ENCODE data around the gene EVL. TPM values are rescaled to one million over a fixed set of nuclear protein-coding genes. Genes with fewer than 3 reads are reported as not detected.

The EVL gene
- total RNA-seq, 5 donors from 2014 or later (not counting 1 experiment from before 2014, with no cell fraction given): 1,049 to 1,157 (median 1,125) TPM

- Mint-ChIP-seq H3K27ac (peak overlapping the region; percentile 94 to 96), H3K27me3 (no peaks in the 10 kb centered on the region), H3K4me1 (peaks cover 97 to 100% (median 98%) of the 10 kb centered on the region in 3 donors), H3K4me3 (peak overlapping the region; percentile 64 to 81 (median 69)), H3K9me3 (no peaks in the 10 kb centered on the region), H3K36me3 (peaks cover 58% of the 10 kb centered on the region)
- DNase-seq: no peak
- whole genome bisulfite sequencing (ENCODE audit: insufficient coverage): 25% methylated on average over 1 of the region's 4 CpGs
- Histone ChIP-seq H3K27me3 (replicated peaks in 1 of 2; ENCODE audit: control insufficient read depth in 2 of 2, extremely low read depth in 1 of 2, insufficient read depth in 2 of 2, low read length in 1 of 2) (no peaks in the 10 kb centered on the region), H3K36me3 (ENCODE audit: control insufficient read depth in 2 of 2, extremely low read depth in 1 of 2, insufficient read depth in 1 of 2, low read length in 1 of 2) (peaks cover 13 to 96% of the 10 kb centered on the region in 2 donors), H3K4me1 (ENCODE audit: control insufficient read depth in 1 of 2, extremely low read depth in 1 of 2, insufficient read depth in 2 of 2, low read length in 2 of 2) (peaks cover 78 to 99% of the 10 kb centered on the region in 2 experiments), H3K27ac (ENCODE audit: low read length) (peak overlapping the region; percentile 81), H3K9me3 (no peaks in the 10 kb centered on the region), H3K4me3 (ENCODE audit: control insufficient read depth in 1 of 2, extremely low read depth in 1 of 2, low read length in 1 of 2) (no peak overlapping the region)
- no peak for ATAC-seq (replicated peaks in 1 of 4)
- ChIA-PET POLR2A (interaction anchor here (0.6 to 2.1 kb wide), 7 partner anchors 20 to 57 kb away, joined by 3 to 10 read pairs (median 5); partner anchors contain the start of gene EVL (in 1 of the 2)), CTCF (interaction anchor here (0.6 to 11.2 kb wide), 8 partner anchors 23 to 89 kb away, joined by 3 to 174 read pairs (median 6); no protein-coding TSS in a partner anchor)
Measured at GRCh38 chr14:100104006-100104352, 38.8 kb downstream of the EVL start.

GRCh38 chr14:100104523-100105300 lies 39.5 kb downstream of the EVL start:
- ChIA-PET POLR2A (interaction anchor here (0.6 to 2.1 kb wide), 10 partner anchors 14 to 134 kb away, joined by 3 to 10 read pairs (median 6); partner anchors contain the start of gene EVL (in 1 of the 2)), CTCF (interaction anchor here (0.6 to 11.2 kb wide), 13 partner anchors 16 to 421 kb away, joined by 3 to 174 read pairs (median 6); partner anchors contain the start of gene CYP46A1 (in 1 of the 2))
- peak overlapping the region; percentile 94 to 96 for H3K27ac Mint-ChIP-seq
- Histone ChIP-seq H3K4me1 (ENCODE audit: control insufficient read depth in 1 of 2, extremely low read depth in 1 of 2, insufficient read depth in 2 of 2, low read length in 2 of 2) (peaks cover 73 to 99% of the 10 kb centered on the region in 2 experiments), H3K27ac (ENCODE audit: low read length) (peak overlapping the region; percentile 81), H3K27me3 (replicated peaks in 1 of 2; ENCODE audit: control insufficient read depth in 2 of 2, extremely low read depth in 1 of 2, insufficient read depth in 2 of 2, low read length in 1 of 2) (no peaks in the 10 kb centered on the region), H3K9me3 (no peaks in the 10 kb centered on the region), H3K4me3 (ENCODE audit: control insufficient read depth in 1 of 2, extremely low read depth in 1 of 2, low read length in 1 of 2) (no peak overlapping the region), H3K36me3 (ENCODE audit: control insufficient read depth in 2 of 2, extremely low read depth in 1 of 2, insufficient read depth in 1 of 2, low read length in 1 of 2) (peaks cover 13 to 96% of the 10 kb centered on the region in 2 donors)
- DNase-seq (peak in 2 of 35 experiments; percentile 23 to 39), ATAC-seq (replicated peaks in 1 of 4) (no peak)
- H3K36me3 Mint-ChIP-seq: peaks cover 59% of the 10 kb centered on the region
- no peaks in the 10 kb centered on the region for H3K27me3 Mint-ChIP-seq
- H3K9me3 Mint-ChIP-seq: no peaks in the 10 kb centered on the region
- WGBS (ENCODE audit: insufficient coverage): 54% methylated on average over 3 of the region's 7 CpGs
- H3K4me3 Mint-ChIP-seq: peak overlapping the region; percentile 64 to 81 (median 69)
- H3K4me1 Mint-ChIP-seq: peaks cover 97 to 100% (median 98%) of the 10 kb centered on the region in 3 donors

- peak in 21 of 35 experiments; percentile 21 to 58 (median 31) for DNase-seq
- peak; percentile 27 to 35 (median 32) for ATAC-seq (replicated peaks in 1 of 4)
- no peaks in the 10 kb centered on the region for H3K9me3 Mint-ChIP-seq
- peak overlapping the region; percentile 81 for H3K27ac ChIP-seq (ENCODE audit: low read length)
- peak overlapping the region; percentile 35 to 81 (median 62) for H3K4me3 Mint-ChIP-seq
- ChIA-PET POLR2A (interaction anchor here (0.6 to 2.1 kb wide), 11 partner anchors 15 to 134 kb away, joined by 3 to 11 read pairs (median 5); partner anchors contain the start of gene EVL (in 1 of the 2)), CTCF (interaction anchor here (0.6 to 11.2 kb wide), 13 partner anchors 17 to 421 kb away, joined by 3 to 174 read pairs (median 5); partner anchors contain the start of genes CYP46A1 (in 1 of the 2) and EVL (in 1 of the 2))
- no peaks in the 10 kb centered on the region for H3K27me3 ChIP-seq (replicated peaks in 1 of 2; ENCODE audit: control insufficient read depth in 2 of 2, extremely low read depth in 1 of 2, insufficient read depth in 2 of 2, low read length in 1 of 2)
- H3K36me3 ChIP-seq (ENCODE audit: control insufficient read depth in 2 of 2, extremely low read depth in 1 of 2, insufficient read depth in 1 of 2, low read length in 1 of 2): peaks cover 18 to 96% of the 10 kb centered on the region in 2 donors
- H3K4me1 ChIP-seq (ENCODE audit: control insufficient read depth in 1 of 2, extremely low read depth in 1 of 2, insufficient read depth in 2 of 2, low read length in 2 of 2): peaks cover 68 to 97% of the 10 kb centered on the region in 2 experiments
- no peaks in the 10 kb centered on the region for H3K27me3 Mint-ChIP-seq
- peaks cover 52% of the 10 kb centered on the region for H3K36me3 Mint-ChIP-seq
- no peaks in the 10 kb centered on the region for H3K9me3 ChIP-seq
- H3K27ac Mint-ChIP-seq: peak overlapping the region; percentile 94 to 96
- WGBS (ENCODE audit: insufficient coverage): 28% methylated on average over 12 of the region's 16 CpGs
- peaks cover 91 to 93% (median 91%) of the 10 kb centered on the region in 3 donors for H3K4me1 Mint-ChIP-seq
- peak overlapping the region in 1 of 2 donors; percentile 7 for H3K4me3 ChIP-seq (ENCODE audit: control insufficient read depth in 1 of 2, extremely low read depth in 1 of 2, low read length in 1 of 2)
Measured at GRCh38 chr14:100105357-100106169, 40.3 kb downstream of the EVL start.

GRCh38 chr14:100106250-100107112 lies 41.3 kb downstream of the EVL start:
- POLR2A ChIA-PET: interaction anchor here (0.6 to 1.4 kb wide), 7 partner anchors 22 to 42 kb away, joined by 3 to 11 read pairs (median 5); partner anchors contain the start of gene EVL (in 1 of the 2)
- Histone ChIP-seq H3K27ac (ENCODE audit: low read length) (peak overlapping the region; percentile 81), H3K9me3 (no peaks in the 10 kb centered on the region), H3K27me3 (replicated peaks in 1 of 2; ENCODE audit: control insufficient read depth in 2 of 2, extremely low read depth in 1 of 2, insufficient read depth in 2 of 2, low read length in 1 of 2) (no peaks in the 10 kb centered on the region), H3K4me1 (ENCODE audit: control insufficient read depth in 1 of 2, extremely low read depth in 1 of 2, insufficient read depth in 2 of 2, low read length in 2 of 2) (peaks cover 61 to 92% of the 10 kb centered on the region in 2 experiments), H3K4me3 (ENCODE audit: control insufficient read depth in 1 of 2, extremely low read depth in 1 of 2, low read length in 1 of 2) (no peak overlapping the region), H3K36me3 (ENCODE audit: control insufficient read depth in 2 of 2, extremely low read depth in 1 of 2, insufficient read depth in 1 of 2, low read length in 1 of 2) (peaks cover 22 to 94% of the 10 kb centered on the region in 2 donors)
- H3K27ac Mint-ChIP-seq: peak overlapping the region; percentile 94 to 96
- CTCF ChIA-PET: interaction anchor here (0.6 to 11.2 kb wide), 10 partner anchors 25 to 124 kb away, joined by 3 to 174 read pairs (median 6); partner anchors contain the start of gene EVL (in 2 of the 2)
- DNase-seq (peak in 32 of 35 experiments; percentile 28 to 84 (median 68)), ATAC-seq (replicated peaks in 1 of 4) (peak; percentile 30 to 82 (median 32))
- no peaks in the 10 kb centered on the region for H3K27me3 Mint-ChIP-seq
- peaks cover 82 to 85% (median 85%) of the 10 kb centered on the region in 3 donors for H3K4me1 Mint-ChIP-seq
- WGBS (ENCODE audit: insufficient coverage): 29% methylated on average over 7 of the region's 17 CpGs
- H3K4me3 Mint-ChIP-seq: peak overlapping the region; percentile 35 to 81 (median 62)
- H3K36me3 Mint-ChIP-seq: peaks cover 52% of the 10 kb centered on the region
- H3K9me3 Mint-ChIP-seq: no peaks in the 10 kb centered on the region

GRCh38 chr14:100107236-100107635 lies 42.0 kb downstream of the EVL start:
- 88% methylated on average over 1 of the region's 5 CpGs for WGBS (ENCODE audit: insufficient coverage)
- Histone ChIP-seq H3K27me3 (replicated peaks in 1 of 2; ENCODE audit: control insufficient read depth in 2 of 2, extremely low read depth in 1 of 2, insufficient read depth in 2 of 2, low read length in 1 of 2) (no peaks in the 10 kb centered on the region), H3K4me1 (ENCODE audit: control insufficient read depth in 1 of 2, extremely low read depth in 1 of 2, insufficient read depth in 2 of 2, low read length in 2 of 2) (peaks cover 54 to 88% of the 10 kb centered on the region in 2 experiments), H3K9me3 (no peaks in the 10 kb centered on the region), H3K36me3 (ENCODE audit: control insufficient read depth in 2 of 2, extremely low read depth in 1 of 2, insufficient read depth in 1 of 2, low read length in 1 of 2) (peaks cover 22 to 94% of the 10 kb centered on the region in 2 donors), H3K27ac (ENCODE audit: low read length) (peak overlapping the region; percentile 81), H3K4me3 (ENCODE audit: control insufficient read depth in 1 of 2, extremely low read depth in 1 of 2, low read length in 1 of 2) (no peak overlapping the region)
- H3K27me3 Mint-ChIP-seq: no peaks in the 10 kb centered on the region
- peak in 1 of 35 experiments; percentile 16 for DNase-seq
- no peaks in the 10 kb centered on the region for H3K9me3 Mint-ChIP-seq
- peak overlapping the region; percentile 94 to 96 for H3K27ac Mint-ChIP-seq
- peak overlapping the region in 1 of 3 donors; percentile 81 for H3K4me3 Mint-ChIP-seq
- ATAC-seq (replicated peaks in 1 of 4): no peak
- ChIA-PET POLR2A (interaction anchor here (0.6 to 1.2 kb wide), 4 partner anchors 7 to 38 kb away, joined by 3 to 6 read pairs (median 4); no protein-coding TSS in a partner anchor), CTCF (interaction anchor here (0.6 to 11.2 kb wide), 13 partner anchors 22 to 125 kb away, joined by 3 to 174 read pairs (median 5); partner anchors contain the start of gene EVL (in 1 of the 2))
- peaks cover 48% of the 10 kb centered on the region for H3K36me3 Mint-ChIP-seq
- peaks cover 81 to 85% (median 81%) of the 10 kb centered on the region in 3 donors for H3K4me1 Mint-ChIP-seq

All from T-cell (primary cell).